ENCODE measurements around the gene ZNF175. TPM values are rescaled to one million over a fixed set of nuclear protein-coding genes. Genes with fewer than 3 reads are reported as not detected.

Gene ZNF175
- total and polyA plus RNA-seq, 9 of the 15 experiments (the other 6 are each of a cell fraction or from before 2014, with no cell fraction given), result 3.7 to 37.9 (median 14.0) TPM

GRCh38 chr19:51607077-51607476 is 36.0 kb downstream of the ZNF175 start:
- BruUV-seq (replicated peaks), result no TSS peak
- no peak overlapping the region for H2AFZ ChIP-seq (ENCODE audit: low read depth, low read length)
- H3K4me2 ChIP-seq (ENCODE audit: insufficient read depth, low read length), result no peak overlapping the region
- no peaks in the 10 kb centered on the region for H3K9me1 ChIP-seq (ENCODE audit: control insufficient read depth, insufficient read depth, low read length)
- H3K9ac ChIP-seq (ENCODE audit: insufficient read depth in 1 of 2, low read depth in 2 of 2, low read length in 2 of 2), result no peak overlapping the region
- peaks cover 0 to 2% of the 10 kb centered on the region in 2 experiments; a peak in 1 of 5 replicates for H3K4me1 ChIP-seq (replicated peaks in 1 of 2; ENCODE audit: control insufficient read depth in 2 of 2, insufficient read depth in 2 of 2, low read length in 2 of 2)
- 9% methylated on average over 6 of the region's 6 CpGs for WGBS (ENCODE audit: insufficient coverage, low coverage, missing lambda C conversion rate)
- DNase-seq (ENCODE audit: extremely low read depth in 1 of 4, low spot score in 3 of 4) (no peak), FAIRE-seq (no peak), ATAC-seq (no peak)
- H3K4me3 ChIP-seq, result no peak overlapping the region
- peaks cover 0 to 6% of the 10 kb centered on the region in 2 experiments; a peak in 1 of 5 replicates for H3K27me3 ChIP-seq (ENCODE audit: control insufficient read depth in 2 of 2, insufficient read depth in 2 of 2, low read length in 2 of 2)
- no peaks in the 10 kb centered on the region for H3K9me3 ChIP-seq (replicated peaks; ENCODE audit: control insufficient read depth, insufficient read depth, low read depth, low read length)
- H3K27ac ChIP-seq (ENCODE audit: extremely low read depth, low read depth, low read length), result no peak overlapping the region
- H4K20me1 ChIP-seq (replicated peaks; ENCODE audit: control insufficient read depth, insufficient read depth, low read length), result no peaks in the 10 kb centered on the region
- no peaks in the 10 kb centered on the region for H3K36me3 ChIP-seq (ENCODE audit: control insufficient read depth, insufficient read depth, low read length)
- ChIA-PET CTCF (ENCODE audit: low intra/inter-chr PET ratio) (interaction anchor here (0.7 kb wide), 1 partner anchor 186 kb away, joined by 3 read pairs; no protein-coding TSS in a partner anchor), POLR2A (no interaction called here)
- in situ Hi-C loops (cut with MboI), result no loop called here
- H3K79me2 ChIP-seq (ENCODE audit: control insufficient read depth, insufficient read depth, low read length), result no peaks in the 10 kb centered on the region
- intact Hi-C loops (cut with micrococcal nuclease), result loop anchor here (5.0 kb wide), 1 partner anchor 55 kb away; no protein-coding TSS in a partner anchor
- TF ChIP-seq, protein P1, sequence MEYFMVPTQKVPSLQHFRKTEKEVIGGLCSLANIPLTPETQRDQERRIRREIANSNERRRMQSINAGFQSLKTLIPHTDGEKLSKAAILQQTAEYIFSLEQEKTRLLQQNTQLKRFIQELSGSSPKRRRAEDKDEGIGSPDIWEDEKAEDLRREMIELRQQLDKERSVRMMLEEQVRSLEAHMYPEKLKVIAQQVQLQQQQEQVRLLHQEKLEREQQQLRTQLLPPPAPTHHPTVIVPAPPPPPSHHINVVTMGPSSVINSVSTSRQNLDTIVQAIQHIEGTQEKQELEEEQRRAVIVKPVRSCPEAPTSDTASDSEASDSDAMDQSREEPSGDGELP (CRISPR knock-in tag; IDR thresholded peaks at IDR 0.05; ENCODE audit: borderline replicate concordance), result no peak
- TF ChIP-seq ZNF586 (CRISPR knock-in tag; conservative IDR thresholded peaks at IDR 0.05) (no peak), CBFA2T3 (IDR thresholded peaks at IDR 0.05) (no peak), TAL1 (IDR thresholded peaks at IDR 0.05) (no peak), XRCC4 (IDR thresholded peaks at IDR 0.05; ENCODE audit: extremely low read depth, insufficient read depth, insufficient read length) (no peak), ID3 (CRISPR knock-in tag; IDR thresholded peaks at IDR 0.05) (no peak), ID3 (tag; IDR thresholded peaks at IDR 0.05) (no peak), TEAD4 (IDR thresholded peaks at IDR 0.05; ENCODE audit: low read length) (no peak), TEAD4 (CRISPR knock-in tag; IDR thresholded peaks at IDR 0.05; ENCODE audit: borderline replicate concordance) (no peak), FOS (IDR thresholded peaks at IDR 0.05; ENCODE audit: extremely low read depth, insufficient read length) (no peak), ATF4 (CRISPR knock-in tag; IDR thresholded peaks at IDR 0.05) (no peak), HNRNPH1 (optimal IDR thresholded peaks at IDR 0.05; ENCODE audit: low read depth, low read length) (no peak), NR4A1 (CRISPR knock-in tag; IDR thresholded peaks at IDR 0.05) (no peak), NR4A1 (tag; IDR thresholded peaks at IDR 0.05) (no peak), SOX6 (IDR thresholded peaks at IDR 0.05) (no peak)
- TF ChIP-seq, protein P2, sequence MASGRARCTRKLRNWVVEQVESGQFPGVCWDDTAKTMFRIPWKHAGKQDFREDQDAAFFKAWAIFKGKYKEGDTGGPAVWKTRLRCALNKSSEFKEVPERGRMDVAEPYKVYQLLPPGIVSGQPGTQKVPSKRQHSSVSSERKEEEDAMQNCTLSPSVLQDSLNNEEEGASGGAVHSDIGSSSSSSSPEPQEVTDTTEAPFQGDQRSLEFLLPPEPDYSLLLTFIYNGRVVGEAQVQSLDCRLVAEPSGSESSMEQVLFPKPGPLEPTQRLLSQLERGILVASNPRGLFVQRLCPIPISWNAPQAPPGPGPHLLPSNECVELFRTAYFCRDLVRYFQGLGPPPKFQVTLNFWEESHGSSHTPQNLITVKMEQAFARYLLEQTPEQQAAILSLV (tag; IDR thresholded peaks at IDR 0.05), result no peak
- TF ChIP-seq, protein P3, sequence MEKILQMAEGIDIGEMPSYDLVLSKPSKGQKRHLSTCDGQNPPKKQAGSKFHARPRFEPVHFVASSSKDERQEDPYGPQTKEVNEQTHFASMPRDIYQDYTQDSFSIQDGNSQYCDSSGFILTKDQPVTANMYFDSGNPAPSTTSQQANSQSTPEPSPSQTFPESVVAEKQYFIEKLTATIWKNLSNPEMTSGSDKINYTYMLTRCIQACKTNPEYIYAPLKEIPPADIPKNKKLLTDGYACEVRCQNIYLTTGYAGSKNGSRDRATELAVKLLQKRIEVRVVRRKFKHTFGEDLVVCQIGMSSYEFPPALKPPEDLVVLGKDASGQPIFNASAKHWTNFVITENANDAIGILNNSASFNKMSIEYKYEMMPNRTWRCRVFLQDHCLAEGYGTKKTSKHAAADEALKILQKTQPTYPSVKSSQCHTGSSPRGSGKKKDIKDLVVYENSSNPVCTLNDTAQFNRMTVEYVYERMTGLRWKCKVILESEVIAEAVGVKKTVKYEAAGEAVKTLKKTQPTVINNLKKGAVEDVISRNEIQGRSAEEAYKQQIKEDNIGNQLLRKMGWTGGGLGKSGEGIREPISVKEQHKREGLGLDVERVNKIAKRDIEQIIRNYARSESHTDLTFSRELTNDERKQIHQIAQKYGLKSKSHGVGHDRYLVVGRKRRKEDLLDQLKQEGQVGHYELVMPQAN (IDR thresholded peaks at IDR 0.05; ENCODE audit: borderline replicate concordance), result no peak

Measured in K562 (cell line).